ENCODE data around the gene OSBPL7.

The OSBPL7 gene

DNA sequence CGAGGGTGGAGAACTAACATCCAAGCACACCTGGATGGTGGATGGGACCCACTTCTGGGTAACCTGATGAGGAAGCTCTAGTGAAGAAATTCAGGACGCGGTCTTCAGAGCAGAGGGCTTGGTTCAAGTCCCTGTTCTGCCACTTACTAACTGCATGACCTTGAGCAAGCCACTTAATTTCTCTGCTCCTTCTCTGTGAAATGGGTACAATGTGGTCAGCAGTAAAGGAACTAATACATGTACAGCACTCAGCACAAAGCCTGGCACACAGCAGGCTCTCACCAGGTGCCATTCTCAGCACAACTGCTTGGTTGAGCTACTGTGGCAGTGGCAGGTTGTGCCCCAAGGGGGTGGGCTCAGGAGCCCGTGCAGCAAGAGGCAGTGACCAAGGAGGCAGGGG is 1.9 kb upstream of the OSBPL7 start:
- no peak for DNase-seq (ENCODE audit: low read depth)

DNA sequence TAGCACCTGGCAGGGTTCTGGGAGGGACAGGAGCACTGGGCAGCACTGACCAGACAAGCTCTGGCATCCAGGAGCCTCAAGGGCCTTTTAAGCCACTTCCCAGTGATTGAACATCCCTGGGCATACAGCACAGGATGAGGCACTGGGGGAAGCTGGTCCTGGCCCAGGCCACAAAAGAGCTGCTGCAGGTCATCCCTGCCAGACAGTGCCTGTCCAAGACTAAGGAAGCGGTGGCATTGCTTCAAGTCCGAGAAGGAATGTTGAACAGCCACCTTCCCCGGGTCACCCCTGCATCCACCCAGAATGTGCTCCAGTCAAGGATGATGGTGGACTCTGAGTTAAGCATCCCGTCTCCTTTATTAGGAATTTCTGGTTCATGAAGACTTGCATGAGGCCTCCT is 1.2 kb upstream of the OSBPL7 start:
- no peak for DNase-seq (ENCODE audit: low read depth)

- DNase-seq (ENCODE audit: low read depth), result no peak
Measured at GRCh38 chr17:47821031-47821423, 567 bp downstream of the OSBPL7 start.

- no peak for DNase-seq (ENCODE audit: low read depth)
Measured at GRCh38 chr17:47820033-47820789, 1.4 kb downstream of the OSBPL7 start.

- no peak for DNase-seq (ENCODE audit: low read depth)
Measured at GRCh38 chr17:47819475-47819874, 2.1 kb downstream of the OSBPL7 start.

DNA sequence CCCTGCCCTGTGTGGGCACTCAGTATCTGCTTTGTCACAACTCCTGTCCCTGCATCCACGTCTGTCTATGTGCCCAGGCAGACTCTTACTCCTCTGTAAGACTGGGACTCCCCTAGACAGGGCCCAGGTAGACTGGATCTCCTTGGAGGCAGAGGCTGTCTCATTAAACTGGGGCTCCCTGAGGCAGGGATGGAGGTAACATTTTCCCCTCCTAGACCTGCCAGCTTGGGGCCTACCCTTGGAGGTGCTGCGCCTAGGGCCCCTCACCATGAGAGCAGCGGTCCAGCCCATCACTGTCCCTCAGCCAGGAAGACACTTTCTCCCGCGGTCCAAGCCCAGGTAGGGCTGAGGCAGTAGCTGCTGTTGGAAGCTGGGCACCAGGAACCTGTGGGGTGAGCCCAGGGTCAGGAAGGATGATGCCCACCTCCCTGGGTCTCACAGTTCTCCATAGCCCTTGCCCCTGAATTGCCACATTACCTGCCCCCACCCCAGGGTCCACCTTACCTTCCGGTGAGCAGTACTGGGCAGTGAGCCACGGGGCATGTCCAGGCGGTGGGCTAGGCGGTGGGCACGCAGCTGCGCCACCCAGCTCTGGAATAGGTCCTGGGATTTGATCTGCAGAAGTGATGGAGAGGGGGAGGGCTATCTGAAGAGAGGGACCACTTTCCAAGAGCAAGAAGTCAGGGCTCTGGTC is 3.4 kb downstream of the OSBPL7 start:
- no peak for DNase-seq (ENCODE audit: low read depth)

GRCh38 chr17:47816947-47817346 is 4.6 kb downstream of the OSBPL7 start:
- no peak for DNase-seq (ENCODE audit: low read depth)

GRCh38 chr17:47816111-47816735 is 5.4 kb downstream of the OSBPL7 start:
- DNase-seq (ENCODE audit: low read depth), result no peak

DNA sequence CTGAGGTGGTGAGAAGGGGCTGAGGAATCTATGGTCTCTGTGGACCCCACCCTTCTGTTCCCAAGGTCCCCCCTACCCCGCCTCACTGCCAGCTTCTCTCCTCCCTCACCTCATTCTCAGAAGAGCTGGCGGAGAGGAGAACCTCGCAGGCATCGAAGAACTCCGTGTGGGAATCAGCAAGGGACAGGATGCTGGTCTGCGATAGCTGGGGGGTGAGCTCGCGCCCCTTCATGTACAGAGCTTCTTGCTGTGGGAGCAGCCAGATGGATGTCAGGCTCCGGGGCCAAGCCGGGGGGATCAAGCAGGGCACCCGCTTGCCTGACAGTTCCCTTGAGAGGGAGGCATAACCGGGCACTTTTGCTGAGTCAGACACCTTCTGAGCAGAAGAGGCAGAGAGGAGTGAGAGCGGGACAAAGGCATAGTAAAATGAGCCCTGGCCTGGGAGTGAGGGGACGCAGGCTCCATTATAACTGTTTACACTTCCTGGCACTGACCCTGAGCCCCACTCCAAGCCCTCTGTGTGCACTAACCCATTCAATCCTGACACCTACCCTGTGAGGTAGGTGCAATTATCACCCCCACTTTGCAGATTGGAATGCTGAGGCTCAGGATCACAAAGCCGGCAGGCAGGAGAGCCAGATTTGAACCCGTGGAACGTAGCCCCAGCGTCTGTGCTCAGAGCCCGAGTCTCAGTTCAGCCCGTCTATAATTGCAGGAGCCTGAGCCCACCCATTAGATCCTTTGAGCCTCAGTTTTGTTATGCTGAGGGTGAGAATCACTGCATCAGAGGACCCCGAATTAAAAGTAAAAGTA is 6.3 kb downstream of the OSBPL7 start:
- DNase-seq (ENCODE audit: low read depth), result no peak

- DNase-seq (ENCODE audit: low read depth), result no peak
Measured at GRCh38 chr17:47813512-47814031, 8.0 kb downstream of the OSBPL7 start.

GRCh38 chr17:47813077-47813476 is 8.5 kb downstream of the OSBPL7 start:
- no peak for DNase-seq (ENCODE audit: low read depth)

- DNase-seq (ENCODE audit: low read depth), result no peak
Measured at GRCh38 chr17:47812146-47812920, 9.3 kb downstream of the OSBPL7 start.

- DNase-seq (ENCODE audit: low read depth), result no peak
Measured at GRCh38 chr17:47811709-47812108, 9.9 kb downstream of the OSBPL7 start.

- no peak for DNase-seq (ENCODE audit: low read depth)
Measured at GRCh38 chr17:47810901-47811635, 10.5 kb downstream of the OSBPL7 start.

GRCh38 chr17:47810200-47810821 is 11.3 kb downstream of the OSBPL7 start:
- DNase-seq (ENCODE audit: low read depth), result no peak

- DNase-seq (ENCODE audit: low read depth), result no peak
Measured at GRCh38 chr17:47808830-47809480, 12.6 kb downstream of the OSBPL7 start.

GRCh38 chr17:47808036-47808829 is 13.4 kb downstream of the OSBPL7 start:
- no peak for DNase-seq (ENCODE audit: low read depth)

DNA sequence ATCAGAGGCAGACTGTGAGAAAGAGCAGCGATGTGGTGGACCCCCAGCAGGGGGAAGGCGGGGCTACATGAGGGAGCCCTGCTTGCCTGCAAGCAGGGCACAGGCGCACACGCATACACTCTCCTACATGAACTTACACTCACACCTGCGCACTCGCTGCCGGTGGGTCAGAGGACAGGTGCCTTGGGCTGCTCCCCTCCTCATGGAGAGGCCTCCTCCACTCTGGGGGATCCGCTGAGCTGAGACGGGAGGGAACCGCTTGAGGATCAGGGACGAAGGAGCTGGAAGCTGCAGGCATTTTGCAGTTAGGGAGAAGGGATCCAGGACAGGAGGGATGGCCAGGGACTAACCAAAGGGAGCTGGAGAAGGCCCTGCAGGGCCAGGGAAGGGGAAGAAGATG is 14.2 kb downstream of the OSBPL7 start:
- no peak for DNase-seq (ENCODE audit: low read depth)

DNA sequence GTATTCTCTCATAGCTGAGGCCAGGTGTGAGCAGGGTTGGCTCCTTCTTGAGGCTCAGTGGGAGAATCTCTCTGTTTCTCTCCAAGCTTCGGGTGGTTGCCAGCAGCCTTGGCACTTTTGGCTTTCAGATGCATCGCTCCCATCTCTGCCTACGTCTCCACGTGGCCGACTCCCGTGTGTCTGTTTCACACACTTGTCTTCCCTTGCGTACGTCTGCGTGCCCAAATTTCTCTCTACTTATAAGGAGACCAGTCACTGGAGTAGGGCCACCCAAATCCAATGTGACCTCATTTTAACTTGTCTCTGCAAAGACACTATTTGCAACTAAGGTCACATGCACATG is 14.7 kb downstream of the OSBPL7 start:
- no peak for DNase-seq (ENCODE audit: low read depth)

Data from stimulated activated CD8-positive, alpha-beta memory T cell treated with anti-CD3 and anti-CD28 coated beads, Interleukin-7, amount 100 ng/mL, for 24 hours (primary cell).